IPS-20b (cell line): ENCODE data around the gene HNRNPA2B1.
"Not testable (repeated sequence)": the region's sequence is repeated elsewhere in the genome, so short reads cannot be mapped to it uniquely, and the experiment has no call there.

Experiments
- H3K27ac ChIP-seq: one replicate; pipeline ENCODE4 v1.5.1; 2013; ENCODE audit warnings: low read length
- H3K27me3 ChIP-seq: 2 replicates; pipeline ENCODE4 v1.6.1; 2013; ENCODE audit warnings: mild to moderate bottlenecking, low read length, inconsistent platforms; ENCODE audit not compliant: insufficient read depth
- H3K36me3 ChIP-seq: 2 replicates; pipeline ENCODE4 v1.6.1; 2013; ENCODE audit warnings: low read depth, mild to moderate bottlenecking, inconsistent platforms, low read length, moderate library complexity; ENCODE audit not compliant: insufficient read depth
- H3K4me1 ChIP-seq: 2 replicates; pipeline ENCODE4 v1.6.1; 2013; ENCODE audit warnings: mild to moderate bottlenecking, control low read depth, inconsistent platforms, low read length, moderate library complexity; ENCODE audit not compliant: insufficient read depth
- H3K4me3 ChIP-seq: 2 replicates; pipeline ENCODE4 v1.5.1; 2013; ENCODE audit warnings: mild to moderate bottlenecking, low read length, inconsistent platforms
- H3K9ac ChIP-seq: 2 replicates; pipeline ENCODE4 v1.6.1; 2013; ENCODE audit warnings: low read depth, mild to moderate bottlenecking, inconsistent platforms, low read length, moderate library complexity
- H3K9me3 ChIP-seq: 2 replicates; pipeline ENCODE4 v1.6.1; 2013; ENCODE audit warnings: mild to moderate bottlenecking, low read depth, low read length, inconsistent platforms; ENCODE audit not compliant: insufficient read depth

Gene HNRNPA2B1

GRCh38 chr7:26156451-26157420 is 43.8 kb downstream of the HNRNPA2B1 start:
- H3K27ac ChIP-seq = no peak overlapping the region
- H3K4me3 ChIP-seq = peak overlapping the region; percentile 52; the same call in 1 of the 2 replicates
- no peak overlapping the region; the same call in 1 of the 2 replicates for H3K9ac ChIP-seq
- H3K27me3 ChIP-seq = peaks cover 10% of the 10 kb centered on the region
- H3K9me3 ChIP-seq = no peaks in the 10 kb centered on the region
- peaks cover 62% of the 10 kb centered on the region for H3K4me1 ChIP-seq
- H3K36me3 ChIP-seq = peaks cover 3% of the 10 kb centered on the region; the same call in 1 of the 2 replicates

GRCh38 chr7:26155531-26156375 is 44.8 kb downstream of the HNRNPA2B1 start:
- Histone ChIP-seq H3K4me3 (peak overlapping the region; percentile 52), H3K9me3 (no peaks in the 10 kb centered on the region), H3K4me1 (peaks cover 55% of the 10 kb centered on the region), H3K9ac (no peak overlapping the region), H3K27me3 (peaks cover 18% of the 10 kb centered on the region), H3K36me3 (peaks cover 3% of the 10 kb centered on the region; the same call in 1 of the 2 replicates), H3K27ac (no peak overlapping the region)

GRCh38 chr7:26153823-26154783 is 46.4 kb downstream of the HNRNPA2B1 start:
- Histone ChIP-seq H3K9ac (peak overlapping the region; percentile 97), H3K4me3 (peak overlapping the region; percentile 98), H3K36me3 (no peaks in the 10 kb centered on the region; the same call in 1 of the 2 replicates), H3K9me3 (no peaks in the 10 kb centered on the region), H3K27me3 (peaks cover 18% of the 10 kb centered on the region), H3K27ac (peak overlapping the region; percentile 92), H3K4me1 (peaks cover 40% of the 10 kb centered on the region)

- Histone ChIP-seq H3K4me3 (peak overlapping the region; percentile 98), H3K9ac (peak overlapping the region; percentile 97), H3K9me3 (no peaks in the 10 kb centered on the region), H3K36me3 (no peaks in the 10 kb centered on the region; the same call in 1 of the 2 replicates), H3K4me1 (peaks cover 32% of the 10 kb centered on the region), H3K27me3 (peaks cover 18% of the 10 kb centered on the region), H3K27ac (peak overlapping the region; percentile 92)
These were observed 47.2 kb downstream of the HNRNPA2B1 start for GRCh38 chr7:26153241-26153822.

GRCh38 chr7:26152782-26153240 is 47.7 kb downstream of the HNRNPA2B1 start:
- H3K27me3 ChIP-seq = peaks cover 18% of the 10 kb centered on the region
- peaks cover 30% of the 10 kb centered on the region for H3K4me1 ChIP-seq
- H3K9ac ChIP-seq = peak overlapping the region; percentile 97
- peak overlapping the region; percentile 98 for H3K4me3 ChIP-seq
- H3K36me3 ChIP-seq, H3K9me3 ChIP-seq: not testable (repeated sequence)
- H3K27ac ChIP-seq = peak overlapping the region; percentile 92

- peak within 1 kb of the TSS; percentile 97 for H3K9ac ChIP-seq
- H3K27me3 ChIP-seq = peaks cover 18% of the 10 kb centered on the region
- no peaks in the 10 kb centered on the region for H3K9me3 ChIP-seq
- no peaks in the 10 kb centered on the region; the same call in 1 of the 2 replicates for H3K36me3 ChIP-seq
- no peak within 1 kb of the TSS for H3K27ac ChIP-seq
- peak within 1 kb of the TSS; percentile 98 for H3K4me3 ChIP-seq
- peaks cover 25% of the 10 kb centered on the region for H3K4me1 ChIP-seq
These were observed 48.4 kb downstream of the HNRNPA2B1 start, which contains the start of gene NFE2L3 for GRCh38 chr7:26151953-26152781. Gene NFE2L3 (plus strand): TSS chr7:26152198. CDS start chr7:26152499, 301 bp downstream.

- peaks cover 18% of the 10 kb centered on the region for H3K27me3 ChIP-seq
- peak overlapping the region; percentile 98; the same call in 1 of the 2 replicates for H3K4me3 ChIP-seq
- peak overlapping the region; percentile 9; the same call in 1 of the 2 replicates for H3K9ac ChIP-seq
- H3K4me1 ChIP-seq = peaks cover 25% of the 10 kb centered on the region
- H3K27ac ChIP-seq = no peak overlapping the region
- H3K9me3 ChIP-seq = no peaks in the 10 kb centered on the region
- no peaks in the 10 kb centered on the region; the same call in 1 of the 2 replicates for H3K36me3 ChIP-seq
These were observed 48.9 kb downstream of the HNRNPA2B1 start for GRCh38 chr7:26151650-26151952.

GRCh38 chr7:26151096-26151495 is 49.5 kb downstream of the HNRNPA2B1 start:
- Histone ChIP-seq H3K4me1 (peaks cover 20% of the 10 kb centered on the region), H3K9ac (no peak overlapping the region), H3K9me3 (no peaks in the 10 kb centered on the region), H3K27ac (no peak overlapping the region), H3K27me3 (peaks cover 18% of the 10 kb centered on the region), H3K36me3 (no peaks in the 10 kb centered on the region; the same call in 1 of the 2 replicates), H3K4me3 (no peak overlapping the region)

GRCh38 chr7:26149391-26149977 is 51.1 kb downstream of the HNRNPA2B1 start:
- Histone ChIP-seq H3K9me3 (no peaks in the 10 kb centered on the region), H3K4me1 (peaks cover 4% of the 10 kb centered on the region; the same call in 1 of the 2 replicates), H3K27ac (no peak overlapping the region), H3K9ac (no peak overlapping the region), H3K27me3 (peaks cover 18% of the 10 kb centered on the region), H3K36me3 (no peaks in the 10 kb centered on the region; the same call in 1 of the 2 replicates), H3K4me3 (no peak overlapping the region)
